Erythroblast (primary cell): ENCODE results near the gene PWP1.

Source experiments
- GATA1 ChIP-seq: IDR thresholded peaks from 2 replicates; pipeline ENCODE4 v1.6.1; 2011; ENCODE audit warnings: low read depth, mild to moderate bottlenecking, control low read depth, low read length, moderate library complexity
- POLR2A ChIP-seq: IDR thresholded peaks from 2 replicates; pipeline ENCODE4 v1.6.1; 2011; ENCODE audit warnings: mild to moderate bottlenecking, low read length

DNA sequence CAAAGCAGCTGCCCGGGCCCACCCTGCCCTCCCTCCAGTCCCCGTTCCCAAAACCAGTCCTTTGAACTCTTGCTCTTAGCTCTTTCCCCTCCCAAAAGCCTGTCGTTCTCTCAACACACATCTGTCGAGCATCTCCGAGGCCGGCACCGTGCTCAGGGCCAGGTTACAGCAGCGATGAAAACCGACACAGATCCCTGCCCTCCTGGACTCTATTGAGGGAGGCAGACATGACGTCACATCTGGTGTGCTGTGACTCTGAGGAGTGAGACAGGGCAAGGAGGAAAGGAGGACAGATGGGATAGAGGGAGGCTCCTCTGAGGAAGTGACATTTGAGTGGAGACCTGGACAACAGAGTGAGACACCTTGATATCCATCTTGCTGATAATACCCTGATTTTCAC, 34.6 kb upstream of the PWP1 start:
- TF ChIP-seq POLR2A (no peak), GATA1 (no peak)
